ENCODE results near the gene WDR93. TPM values are rescaled to one million over a fixed set of nuclear protein-coding genes. Genes with fewer than 3 reads are reported as not detected.

WDR93 gene
- total RNA-seq, result 0.15 TPM in 1 of 2 replicates, not detected in the other

DNA sequence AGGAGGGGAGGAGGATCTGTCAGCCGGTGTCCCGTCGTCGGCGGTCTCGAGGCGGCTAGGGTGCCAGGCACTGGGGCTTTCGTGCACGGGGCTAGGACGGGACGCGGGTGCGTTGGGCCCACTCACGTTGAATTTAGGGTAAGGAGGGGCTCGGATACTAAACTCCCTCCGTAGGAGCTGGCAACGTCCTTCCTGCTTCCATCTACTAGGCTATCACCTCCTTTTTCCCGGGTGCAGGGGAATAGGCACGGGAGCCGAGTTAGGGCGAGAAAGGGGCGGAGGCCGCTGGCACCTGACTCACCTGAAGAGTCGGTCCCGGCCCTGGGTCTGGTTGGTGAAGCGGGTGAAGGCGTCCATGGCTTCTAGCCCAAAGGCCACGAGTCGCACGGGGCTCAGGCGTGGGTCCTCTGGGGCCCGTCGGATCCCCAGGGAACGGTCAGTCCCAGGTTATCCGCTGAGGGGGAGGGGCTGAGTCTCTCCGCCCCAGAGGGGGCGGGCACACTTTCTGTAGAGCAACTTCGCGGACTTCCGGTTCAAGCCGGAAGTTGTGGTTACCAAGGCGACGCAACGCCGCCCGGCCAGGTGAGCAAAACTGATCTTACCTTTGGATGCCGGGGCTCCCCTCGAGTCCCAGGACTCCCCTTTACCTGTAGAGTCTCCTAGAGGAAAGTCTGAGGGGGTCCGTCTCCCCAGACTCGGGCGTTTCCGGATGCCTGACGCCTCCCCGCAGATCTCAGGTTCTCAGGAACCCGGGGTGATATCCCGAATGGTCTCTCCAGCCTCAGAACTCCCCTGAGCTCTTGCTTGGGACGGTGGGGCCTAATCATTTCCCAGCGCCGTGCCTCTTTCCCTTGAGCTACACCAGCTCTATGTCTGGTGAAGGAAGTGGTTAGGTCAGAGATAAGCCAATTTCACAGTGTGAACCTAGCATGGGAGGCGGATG is at the start of gene WDR93, which contains the start of gene PEX11A:
TSS of gene WDR93 (plus strand) at position 536 of the 943 bp plus-strand sequence. CDS start 10,936 bp downstream, outside the sequence.
TSS of gene PEX11A (minus strand) at position 479 of the 943 bp plus-strand sequence. CDS start at position 357, 122 bp downstream.

DNA sequence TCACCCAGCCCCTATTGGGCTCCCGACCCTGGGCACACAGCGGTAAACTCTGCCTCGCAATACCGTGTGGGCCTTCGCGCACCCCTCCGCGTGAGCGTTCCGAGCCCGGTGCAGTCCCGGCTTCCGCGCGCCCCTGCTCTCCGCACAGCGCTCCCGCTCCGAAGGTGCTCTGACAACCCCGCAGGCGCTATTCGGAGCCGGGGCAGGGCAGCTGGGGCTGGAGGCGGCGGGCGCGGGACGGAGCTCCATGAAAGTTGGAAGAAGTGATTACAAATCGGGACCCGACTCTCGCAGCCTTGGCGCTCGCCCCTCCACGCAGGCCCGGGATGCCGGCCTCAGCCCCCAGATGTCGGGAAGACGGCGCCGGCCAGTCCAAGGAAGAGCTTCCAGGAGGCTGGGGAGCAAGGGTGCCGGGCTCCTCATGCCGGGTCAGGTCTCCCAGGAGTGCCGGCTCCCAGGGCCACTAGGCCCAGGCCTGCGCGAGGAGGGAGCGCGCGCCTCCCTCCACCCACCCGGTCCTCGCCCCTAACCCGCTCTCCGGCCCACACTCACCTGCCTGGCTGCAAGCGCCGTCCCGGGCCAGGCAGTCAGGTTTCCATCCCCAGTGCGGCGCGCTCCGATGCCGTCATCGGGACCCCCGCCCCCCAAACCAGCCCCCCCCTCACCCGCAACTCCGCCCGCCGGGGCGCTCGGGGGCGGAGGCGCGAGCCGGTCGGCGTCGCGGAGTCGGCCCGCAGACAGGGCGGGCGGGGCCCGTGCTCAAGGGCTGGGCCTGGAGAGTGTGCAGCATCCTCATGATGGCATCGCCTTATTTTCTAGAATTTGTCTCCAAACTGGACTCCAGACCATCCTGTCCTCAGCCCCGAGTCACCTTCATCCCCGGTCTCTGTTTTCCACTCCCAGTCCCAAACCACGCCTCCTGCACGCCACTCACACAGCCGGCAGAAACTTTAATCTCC is 35.5 kb upstream of the WDR93 start, which contains the start of gene KIF7:
TSS of gene KIF7 (minus strand) at position 621 of the 959 bp plus-strand sequence. CDS start 2,537 bp downstream, outside the sequence.

DNA sequence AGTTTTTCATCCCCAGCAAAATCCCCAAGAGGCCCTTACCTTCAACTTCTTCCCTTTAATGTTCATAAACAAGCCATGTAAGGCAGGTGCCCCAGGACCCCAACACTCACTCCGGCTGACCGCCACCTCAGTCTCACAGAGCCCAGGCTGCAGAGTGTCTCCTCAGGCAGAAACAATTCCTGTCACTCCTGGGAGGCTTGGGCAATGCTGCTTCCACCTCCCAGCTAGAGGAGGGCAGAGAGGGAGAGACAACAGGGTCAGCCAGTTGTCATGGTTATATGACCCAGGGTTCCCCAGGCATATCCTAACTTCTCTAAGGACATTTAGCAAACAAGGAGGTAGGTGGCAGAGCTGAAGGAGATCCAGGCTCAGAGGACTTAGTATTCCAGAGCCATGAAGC is 11.4 kb upstream of the WDR93 start, which contains the start of gene PLIN1:
TSS of gene PLIN1 (minus strand) at position 156 of the 400 bp plus-strand sequence. CDS start 1,878 bp downstream, outside the sequence.

DNA sequence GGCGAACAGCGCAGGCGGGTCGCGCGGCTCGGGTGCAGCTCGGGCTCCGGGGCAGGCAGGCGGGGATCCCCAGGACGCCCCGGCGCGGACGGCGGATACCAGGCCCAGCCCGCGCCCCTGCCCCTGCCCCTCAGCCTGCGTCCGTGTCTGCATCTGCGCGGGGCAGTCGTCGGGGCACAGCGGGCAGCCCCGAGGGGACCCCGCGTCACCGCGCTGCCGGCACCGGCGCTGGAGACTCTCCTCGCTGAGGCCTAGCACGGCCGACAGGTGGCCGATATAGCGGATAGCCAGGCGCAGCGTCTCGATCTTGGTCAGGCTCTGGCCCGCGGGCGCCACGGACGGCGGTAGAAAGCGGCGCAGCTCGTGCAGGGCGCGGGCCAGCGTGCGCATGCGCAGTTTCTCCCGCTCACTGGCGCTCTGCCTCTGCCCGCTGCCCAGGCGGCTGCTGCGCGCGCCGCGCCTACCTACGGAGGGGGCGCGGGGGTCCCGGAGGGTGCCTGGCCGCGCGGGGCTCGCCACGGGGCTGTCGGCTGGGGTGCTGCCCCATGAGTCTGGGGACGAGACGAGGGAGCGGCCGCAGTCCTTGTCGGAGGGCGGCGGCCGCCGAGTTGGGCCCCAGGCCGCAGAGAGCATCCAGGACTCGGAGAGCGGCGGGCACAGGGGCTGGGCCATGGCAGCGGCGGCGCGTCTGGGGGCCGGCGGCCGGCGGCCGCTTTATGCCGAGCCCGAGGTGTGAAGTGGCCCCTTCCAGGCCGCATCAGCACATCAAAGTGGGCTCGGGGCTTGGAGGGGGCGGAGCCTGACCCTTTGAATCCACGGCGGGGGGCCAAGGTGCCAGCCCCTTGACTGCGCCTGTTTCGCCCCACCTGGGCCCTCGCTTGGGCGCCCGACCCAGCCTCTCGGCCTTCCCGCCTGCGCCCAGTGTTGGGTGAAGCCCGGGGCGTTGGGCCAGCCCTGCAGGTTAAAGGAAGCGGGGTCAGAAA is 60.2 kb downstream of the WDR93 start, which contains the start of gene MESP1:
TSS of gene MESP1 (minus strand) at position 690 of the 983 bp plus-strand sequence. CDS start at position 672, 18 bp downstream.

DNA sequence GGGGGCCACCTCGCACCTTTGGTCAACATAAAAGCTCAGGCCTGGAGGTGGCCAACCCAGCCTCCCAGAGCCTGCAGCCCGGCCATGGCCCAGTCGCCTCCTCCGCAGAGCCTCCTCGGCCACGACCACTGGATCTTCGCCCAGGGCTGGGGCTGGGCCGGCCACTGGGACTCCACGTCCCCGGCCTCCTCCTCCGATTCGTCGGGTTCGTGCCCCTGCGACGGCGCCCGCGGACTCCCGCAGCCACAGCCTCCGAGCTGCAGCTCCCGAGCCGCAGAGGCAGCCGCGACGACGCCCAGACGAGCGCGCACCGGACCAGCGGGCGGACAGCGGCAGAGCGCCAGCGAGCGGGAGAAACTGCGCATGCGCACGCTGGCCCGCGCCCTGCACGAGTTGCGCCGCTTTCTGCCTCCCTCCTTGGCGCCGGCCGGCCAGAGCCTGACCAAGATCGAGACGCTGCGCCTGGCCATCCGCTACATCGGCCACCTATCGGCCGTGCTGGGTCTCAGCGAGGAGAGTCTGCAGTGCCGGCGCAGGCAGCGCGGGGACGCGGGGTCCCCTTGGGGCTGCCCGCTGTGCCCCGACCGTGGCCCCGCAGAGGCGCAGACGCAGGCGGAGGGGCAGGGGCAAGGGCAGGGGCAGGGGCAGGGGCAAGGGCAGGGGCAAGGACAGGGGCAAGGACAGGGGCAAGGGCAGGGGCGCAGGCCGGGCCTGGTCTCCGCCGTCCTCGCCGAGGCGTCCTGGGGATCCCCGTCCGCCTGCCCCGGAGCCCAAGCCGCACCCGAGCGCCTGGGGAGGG is 85.9 kb downstream of the WDR93 start, which contains the start of gene MESP2:
TSS of gene MESP2 (plus strand) at position 59 of the 799 bp plus-strand sequence. CDS start at position 85, 26 bp downstream.

Other genes starting within 250 kb of the WDR93 start
- not detected in 2 replicates for gene RHCG, start 194.2 kb upstream of the WDR93 start, total RNA-seq
- gene TICRR, start 115.3 kb upstream of the WDR93 start, total RNA-seq, result 8.0 and 10.3 TPM in 2 replicates
- 7.6 and 8.6 TPM in 2 replicates for gene KIF7, start 35.3 kb upstream of the WDR93 start, total RNA-seq
- 0.15 TPM in 1 of 2 replicates, not detected in the other for gene PLIN1, start 11.4 kb upstream of the WDR93 start, total RNA-seq
- 3.7 and 4.9 TPM in 2 replicates for gene PEX11A, start 57 bp upstream of the WDR93 start, total RNA-seq
- gene MESP1, start 60.4 kb downstream of the WDR93 start, total RNA-seq, result 0.45 and 0.84 TPM in 2 replicates
- 0.45 and 1.3 TPM in 2 replicates for gene MESP2, start 85.5 kb downstream of the WDR93 start, total RNA-seq
- 127 and 128 TPM in 2 replicates for gene ANPEP, start 124.0 kb downstream of the WDR93 start, total RNA-seq
- gene AP3S2, start 203.2 kb downstream of the WDR93 start, total RNA-seq, result 21.7 and 26.9 TPM in 2 replicates
- gene ARPIN, start 222.1 kb downstream of the WDR93 start, total RNA-seq, result 12.5 and 14.8 TPM in 2 replicates